OCI-LY3 (cell line): Measurements from ENCODE around the gene TNKS2.

Experiments used
- EZH2phosphoT487 ChIP-seq: fragments of 200-600 bp; shearing (Covaris generic); IDR thresholded peaks from 2 replicates; pipeline ENCODE4 v1.6.1; 2018; ENCODE audit warnings: antibody characterized with exemption, mixed run types, low read depth
- TF ChIP-seq, protein P1 (sequence below): fragments of 200-600, 300-600 bp; sonication (generic); IDR thresholded peaks from 2 replicates; pipeline ENCODE4 v1.5.1; 2014; ENCODE audit warnings: antibody characterized with exemption, low read length, low read depth

DNA sequence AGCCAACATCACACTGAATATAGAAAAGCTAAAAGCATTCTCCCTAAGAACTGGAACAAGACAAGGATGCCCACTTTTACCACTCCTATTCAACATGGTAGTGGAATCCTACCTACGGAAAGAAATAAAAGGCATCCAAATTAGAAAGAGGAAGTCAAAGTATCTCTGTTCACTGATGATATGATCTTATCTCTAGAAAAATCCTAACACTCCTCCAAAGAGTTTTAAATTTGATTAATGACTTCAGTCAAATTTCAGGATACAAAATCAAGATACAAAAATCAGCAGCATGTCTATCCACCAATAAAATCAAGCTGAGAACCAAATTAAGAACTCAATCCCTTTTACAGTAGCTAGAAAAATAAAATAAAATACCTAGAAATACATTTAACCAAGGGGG lies 35.3 kb upstream of the TNKS2 start:
- TF ChIP-seq, protein P1, sequence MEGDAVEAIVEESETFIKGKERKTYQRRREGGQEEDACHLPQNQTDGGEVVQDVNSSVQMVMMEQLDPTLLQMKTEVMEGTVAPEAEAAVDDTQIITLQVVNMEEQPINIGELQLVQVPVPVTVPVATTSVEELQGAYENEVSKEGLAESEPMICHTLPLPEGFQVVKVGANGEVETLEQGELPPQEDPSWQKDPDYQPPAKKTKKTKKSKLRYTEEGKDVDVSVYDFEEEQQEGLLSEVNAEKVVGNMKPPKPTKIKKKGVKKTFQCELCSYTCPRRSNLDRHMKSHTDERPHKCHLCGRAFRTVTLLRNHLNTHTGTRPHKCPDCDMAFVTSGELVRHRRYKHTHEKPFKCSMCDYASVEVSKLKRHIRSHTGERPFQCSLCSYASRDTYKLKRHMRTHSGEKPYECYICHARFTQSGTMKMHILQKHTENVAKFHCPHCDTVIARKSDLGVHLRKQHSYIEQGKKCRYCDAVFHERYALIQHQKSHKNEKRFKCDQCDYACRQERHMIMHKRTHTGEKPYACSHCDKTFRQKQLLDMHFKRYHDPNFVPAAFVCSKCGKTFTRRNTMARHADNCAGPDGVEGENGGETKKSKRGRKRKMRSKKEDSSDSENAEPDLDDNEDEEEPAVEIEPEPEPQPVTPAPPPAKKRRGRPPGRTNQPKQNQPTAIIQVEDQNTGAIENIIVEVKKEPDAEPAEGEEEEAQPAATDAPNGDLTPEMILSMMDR = no peak
- TF ChIP-seq EZH2phosphoT487 = no peak
